ENCODE measurements around the gene EIF5A2.

DNA sequence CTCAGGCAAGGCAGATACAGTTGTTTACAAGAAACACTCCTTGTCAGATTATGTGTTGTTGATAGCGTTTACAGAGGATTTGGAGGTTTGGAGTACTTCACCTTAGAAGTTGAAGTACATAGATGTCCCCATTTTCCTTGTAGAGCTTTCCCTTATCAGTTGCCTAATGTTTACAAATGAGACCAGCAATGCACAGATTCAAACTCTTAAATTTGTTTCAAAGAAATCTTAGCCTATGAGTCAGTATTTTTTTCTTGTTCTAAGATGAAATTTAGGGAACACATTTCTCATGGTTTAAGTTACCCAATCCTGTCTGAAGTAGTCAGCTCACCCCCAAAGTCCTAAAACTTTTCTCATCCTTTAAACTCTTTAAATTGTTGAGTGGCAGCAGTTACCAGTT is 6.3 kb upstream of the EIF5A2 start:
- TF ChIP-seq, protein P1, sequence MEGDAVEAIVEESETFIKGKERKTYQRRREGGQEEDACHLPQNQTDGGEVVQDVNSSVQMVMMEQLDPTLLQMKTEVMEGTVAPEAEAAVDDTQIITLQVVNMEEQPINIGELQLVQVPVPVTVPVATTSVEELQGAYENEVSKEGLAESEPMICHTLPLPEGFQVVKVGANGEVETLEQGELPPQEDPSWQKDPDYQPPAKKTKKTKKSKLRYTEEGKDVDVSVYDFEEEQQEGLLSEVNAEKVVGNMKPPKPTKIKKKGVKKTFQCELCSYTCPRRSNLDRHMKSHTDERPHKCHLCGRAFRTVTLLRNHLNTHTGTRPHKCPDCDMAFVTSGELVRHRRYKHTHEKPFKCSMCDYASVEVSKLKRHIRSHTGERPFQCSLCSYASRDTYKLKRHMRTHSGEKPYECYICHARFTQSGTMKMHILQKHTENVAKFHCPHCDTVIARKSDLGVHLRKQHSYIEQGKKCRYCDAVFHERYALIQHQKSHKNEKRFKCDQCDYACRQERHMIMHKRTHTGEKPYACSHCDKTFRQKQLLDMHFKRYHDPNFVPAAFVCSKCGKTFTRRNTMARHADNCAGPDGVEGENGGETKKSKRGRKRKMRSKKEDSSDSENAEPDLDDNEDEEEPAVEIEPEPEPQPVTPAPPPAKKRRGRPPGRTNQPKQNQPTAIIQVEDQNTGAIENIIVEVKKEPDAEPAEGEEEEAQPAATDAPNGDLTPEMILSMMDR (conservative IDR thresholded peaks at IDR 0.05 in 1 of 2, IDR thresholded peaks at IDR 0.05 in 1 of 2; ENCODE audit: extremely low read depth in 1 of 2, insufficient read depth in 1 of 2, low read depth in 1 of 2, low read length in 2 of 2), result no peak
- TF ChIP-seq EZH2 (IDR thresholded peaks at IDR 0.05; ENCODE audit: borderline replicate concordance, low read length), result no peak

Data from mammary epithelial cell (primary cell).